Fibroblast of villous mesenchyme (primary cell): ENCODE measurements around the gene SAV1. TPM values are rescaled to one million over a fixed set of nuclear protein-coding genes. Genes with fewer than 3 reads are reported as not detected.

Experiments
- DNase-seq: peaks from one replicate; pipeline ENCODE4 v3.0.0-alpha.2; 2010; ENCODE audit warnings: low read depth
- H3K4me3 ChIP-seq: 2 replicates; pipeline ENCODE4 v1.5.1; 2011; ENCODE audit warnings: low read depth, mild to moderate bottlenecking, low read length
- total RNA-seq: library from RNA; depleted of rRNA; stranded (reverse); fragments of >200 nt; gene quantifications from 2 replicates; pipeline ENCODE4 v1.2.3, GENCODE V29; 2012
- TF ChIP-seq, protein P1 (sequence below): IDR thresholded peaks from 2 replicates; pipeline ENCODE4 v1.5.1; 2012; ENCODE audit warnings: low read depth, mild to moderate bottlenecking, low read length; ENCODE audit not compliant: insufficient read depth

The SAV1 gene
- total RNA-seq, 1 donor = 53.5 TPM

DNA sequence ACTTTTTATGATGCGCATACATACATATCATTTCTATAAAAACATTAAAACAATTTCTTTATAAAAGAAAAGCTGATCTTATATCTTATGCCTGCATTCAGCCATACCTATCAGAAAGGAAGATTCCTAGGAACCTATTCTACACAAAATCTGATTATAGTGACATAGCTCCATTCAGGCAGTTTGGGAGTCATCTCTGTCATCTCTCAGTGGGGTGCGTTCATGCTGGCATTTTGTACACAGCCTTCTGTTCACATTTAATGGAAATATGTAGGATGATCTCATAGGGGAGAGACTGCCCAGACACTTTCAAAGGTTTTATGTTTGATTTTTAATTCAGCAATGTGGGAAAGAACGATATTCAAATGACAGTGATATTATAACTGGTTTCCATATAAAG, 55.3 kb downstream of the SAV1 start:
- TF ChIP-seq, protein P1, sequence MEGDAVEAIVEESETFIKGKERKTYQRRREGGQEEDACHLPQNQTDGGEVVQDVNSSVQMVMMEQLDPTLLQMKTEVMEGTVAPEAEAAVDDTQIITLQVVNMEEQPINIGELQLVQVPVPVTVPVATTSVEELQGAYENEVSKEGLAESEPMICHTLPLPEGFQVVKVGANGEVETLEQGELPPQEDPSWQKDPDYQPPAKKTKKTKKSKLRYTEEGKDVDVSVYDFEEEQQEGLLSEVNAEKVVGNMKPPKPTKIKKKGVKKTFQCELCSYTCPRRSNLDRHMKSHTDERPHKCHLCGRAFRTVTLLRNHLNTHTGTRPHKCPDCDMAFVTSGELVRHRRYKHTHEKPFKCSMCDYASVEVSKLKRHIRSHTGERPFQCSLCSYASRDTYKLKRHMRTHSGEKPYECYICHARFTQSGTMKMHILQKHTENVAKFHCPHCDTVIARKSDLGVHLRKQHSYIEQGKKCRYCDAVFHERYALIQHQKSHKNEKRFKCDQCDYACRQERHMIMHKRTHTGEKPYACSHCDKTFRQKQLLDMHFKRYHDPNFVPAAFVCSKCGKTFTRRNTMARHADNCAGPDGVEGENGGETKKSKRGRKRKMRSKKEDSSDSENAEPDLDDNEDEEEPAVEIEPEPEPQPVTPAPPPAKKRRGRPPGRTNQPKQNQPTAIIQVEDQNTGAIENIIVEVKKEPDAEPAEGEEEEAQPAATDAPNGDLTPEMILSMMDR = no peak
- H3K4me3 ChIP-seq = no peak overlapping the region
- no peak for DNase-seq

DNA sequence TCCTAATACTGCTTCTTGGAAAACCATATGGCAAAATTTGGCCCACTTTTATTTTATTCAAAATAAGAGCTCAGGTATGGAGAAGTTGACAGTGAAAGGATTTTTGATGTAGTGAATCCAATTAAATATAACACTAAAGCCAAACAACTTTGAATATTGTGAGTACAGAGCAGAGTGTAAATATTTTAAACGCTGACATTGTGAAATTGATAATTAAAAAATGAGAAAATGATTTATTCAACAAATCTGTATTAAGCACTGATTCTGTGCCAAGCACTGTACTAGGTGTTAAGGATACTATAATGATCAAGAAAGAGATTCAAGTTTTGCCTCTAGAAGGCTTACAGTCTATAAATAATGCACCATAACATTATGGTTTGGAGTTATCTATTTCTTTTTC, 57.6 kb downstream of the SAV1 start:
- DNase-seq = no peak

GRCh38 chr14:50608302-50608851, 59.7 kb downstream of the SAV1 start:
- no peak for DNase-seq
- TF ChIP-seq, protein P1 = no peak
- H3K4me3 ChIP-seq = no peak overlapping the region

More for the DNA sequence above, 57.6 kb downstream of the SAV1 start:
- no peak overlapping the region for H3K4me3 ChIP-seq
- TF ChIP-seq, protein P1 = no peak

- DNase-seq = no peak
- TF ChIP-seq, protein P1 = no peak
- H3K4me3 ChIP-seq = no peak overlapping the region
Observed at GRCh38 chr14:50607761-50608160, 60.3 kb downstream of the SAV1 start.

- TF ChIP-seq, protein P1 = no peak
- no peak overlapping the region for H3K4me3 ChIP-seq
- DNase-seq = peak; percentile 18
Observed at GRCh38 chr14:50607181-50607580, 60.9 kb downstream of the SAV1 start.

- TF ChIP-seq, protein P1 = no peak
- H3K4me3 ChIP-seq = no peak overlapping the region
- DNase-seq = no peak
Observed at GRCh38 chr14:50606468-50606867, 61.6 kb downstream of the SAV1 start.

GRCh38 chr14:50605766-50606165, 62.3 kb downstream of the SAV1 start:
- DNase-seq = peak; percentile 36
- TF ChIP-seq, protein P1 = no peak
- no peak overlapping the region for H3K4me3 ChIP-seq
